ENCODE measurements around the gene ARMC10. TPM values are rescaled to one million over a fixed set of nuclear protein-coding genes. Genes with fewer than 3 reads are reported as not detected.
"Not testable (repeated sequence)": the region's sequence is repeated elsewhere in the genome, so short reads cannot be mapped to it uniquely, and the experiment has no call there.

The ARMC10 gene
- 22.6 TPM for total RNA-seq
- long read RNA-seq, transcript ARMC10-209 (5 exons, 2,347 nt), result minor isoform, 10 of 53 reads
- long read RNA-seq, transcript ARMC10-202 (7 exons, 2,635 nt), result minor isoform, 10 of 53 reads
- long read RNA-seq, transcript ARMC10-208 (6 exons, 2,524 nt), result major isoform, 26 of 53 reads
- long read RNA-seq, partial matches to known transcripts, result 2 of 53 reads
- long read RNA-seq, other reads (novel, unspliced or antisense), result 1 of 53 reads

DNA sequence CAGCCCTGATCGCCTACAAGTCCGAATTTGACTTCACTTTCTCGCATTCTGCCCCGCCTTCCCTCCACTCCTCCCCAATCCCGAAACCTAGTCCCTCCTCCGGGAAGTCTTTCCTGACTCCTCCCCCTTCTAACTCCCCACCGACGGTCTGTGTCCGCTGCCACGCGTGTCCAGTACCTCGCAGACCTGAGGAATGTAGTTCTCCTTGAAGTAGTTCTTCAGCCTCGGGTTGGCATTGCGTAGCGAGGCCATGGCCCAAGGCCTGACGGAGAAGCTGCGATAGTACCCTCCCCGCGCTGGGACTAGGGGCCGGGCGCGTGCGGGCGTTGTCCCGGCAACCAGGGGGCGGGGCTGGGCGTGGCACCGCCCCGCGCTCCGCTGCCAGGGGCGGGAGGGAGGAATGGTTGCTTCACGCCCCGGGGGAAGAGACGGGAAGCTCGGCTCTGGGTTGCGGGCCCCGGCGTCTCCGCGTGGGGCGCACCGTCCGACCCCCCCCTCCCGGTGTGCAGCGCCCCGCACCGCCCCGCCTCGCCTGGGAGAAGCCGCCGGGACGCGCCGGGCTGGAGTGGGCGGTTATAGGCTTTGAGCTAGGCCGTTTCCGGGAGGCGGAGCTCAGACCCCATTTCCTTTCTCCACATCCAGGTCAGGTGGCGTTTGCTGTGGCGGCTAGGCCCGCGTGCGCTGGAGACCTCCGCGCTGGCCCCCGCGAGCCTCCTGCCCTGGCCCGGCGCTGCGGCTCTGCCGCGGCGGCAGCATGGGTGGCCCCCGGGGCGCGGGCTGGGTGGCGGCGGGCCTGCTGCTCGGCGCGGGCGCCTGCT, at the start of gene ARMC10, which contains the start of gene FBXL13:
Gene ARMC10 (plus strand): TSS at position 622 of the 818 bp plus-strand sequence. CDS start 133 bp downstream, at position 755.
Gene FBXL13 (minus strand): TSS at position 278 of the 818 bp plus-strand sequence.
- intact Hi-C loops (cut with micrococcal nuclease), result no loop called here
- peak within 1 kb of the TSS; percentile 81 for H3K4me3 ChIP-seq
- peak; percentile 89 for DNase-seq
- H3K36me3 ChIP-seq, result peaks cover 5% of the 10 kb centered on the region
- peak within 1 kb of the TSS; percentile 93 for H3K27ac ChIP-seq (replicated peaks)
- H3K27me3 ChIP-seq (ENCODE audit: low read depth), result no peaks in the 10 kb centered on the region
- H3K9me3 ChIP-seq (replicated peaks), result no peaks in the 10 kb centered on the region
- TF ChIP-seq, protein P1, sequence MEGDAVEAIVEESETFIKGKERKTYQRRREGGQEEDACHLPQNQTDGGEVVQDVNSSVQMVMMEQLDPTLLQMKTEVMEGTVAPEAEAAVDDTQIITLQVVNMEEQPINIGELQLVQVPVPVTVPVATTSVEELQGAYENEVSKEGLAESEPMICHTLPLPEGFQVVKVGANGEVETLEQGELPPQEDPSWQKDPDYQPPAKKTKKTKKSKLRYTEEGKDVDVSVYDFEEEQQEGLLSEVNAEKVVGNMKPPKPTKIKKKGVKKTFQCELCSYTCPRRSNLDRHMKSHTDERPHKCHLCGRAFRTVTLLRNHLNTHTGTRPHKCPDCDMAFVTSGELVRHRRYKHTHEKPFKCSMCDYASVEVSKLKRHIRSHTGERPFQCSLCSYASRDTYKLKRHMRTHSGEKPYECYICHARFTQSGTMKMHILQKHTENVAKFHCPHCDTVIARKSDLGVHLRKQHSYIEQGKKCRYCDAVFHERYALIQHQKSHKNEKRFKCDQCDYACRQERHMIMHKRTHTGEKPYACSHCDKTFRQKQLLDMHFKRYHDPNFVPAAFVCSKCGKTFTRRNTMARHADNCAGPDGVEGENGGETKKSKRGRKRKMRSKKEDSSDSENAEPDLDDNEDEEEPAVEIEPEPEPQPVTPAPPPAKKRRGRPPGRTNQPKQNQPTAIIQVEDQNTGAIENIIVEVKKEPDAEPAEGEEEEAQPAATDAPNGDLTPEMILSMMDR (IDR thresholded peaks at IDR 0.05; ENCODE audit: borderline replicate concordance), result peak; percentile 56
- H3K4me1 ChIP-seq, result peaks cover 32% of the 10 kb centered on the region

DNA sequence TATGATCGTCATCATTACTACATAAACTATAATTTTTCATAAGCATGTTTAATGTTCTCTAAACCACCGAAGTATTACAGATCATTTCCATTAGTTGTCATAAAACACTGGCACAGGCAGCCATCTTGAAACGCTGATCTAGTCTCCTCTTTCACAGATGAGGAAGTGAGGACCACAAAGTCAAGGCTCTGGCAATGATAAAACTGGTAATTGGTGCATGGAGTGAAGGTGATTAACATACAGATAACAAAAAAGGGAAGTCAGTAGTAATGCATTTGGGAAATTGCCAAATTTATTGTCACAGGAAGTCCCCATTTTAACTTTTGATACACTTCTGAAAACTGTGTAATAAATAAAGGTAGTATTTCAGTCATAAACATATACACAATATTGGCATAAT, 49.6 kb upstream of the ARMC10 start:
- intact Hi-C loops (cut with micrococcal nuclease), result no loop called here
- no peaks in the 10 kb centered on the region for H3K27me3 ChIP-seq (ENCODE audit: low read depth)
- no peak overlapping the region for H3K4me3 ChIP-seq
- TF ChIP-seq, protein P1 (IDR thresholded peaks at IDR 0.05; ENCODE audit: borderline replicate concordance), result no peak
- H3K36me3 ChIP-seq, result no peaks in the 10 kb centered on the region
- no peaks in the 10 kb centered on the region for H3K4me1 ChIP-seq
- DNase-seq, result no peak
- H3K27ac ChIP-seq (replicated peaks), result no peak overlapping the region
- H3K9me3 ChIP-seq (replicated peaks), result peaks cover 23% of the 10 kb centered on the region

DNA sequence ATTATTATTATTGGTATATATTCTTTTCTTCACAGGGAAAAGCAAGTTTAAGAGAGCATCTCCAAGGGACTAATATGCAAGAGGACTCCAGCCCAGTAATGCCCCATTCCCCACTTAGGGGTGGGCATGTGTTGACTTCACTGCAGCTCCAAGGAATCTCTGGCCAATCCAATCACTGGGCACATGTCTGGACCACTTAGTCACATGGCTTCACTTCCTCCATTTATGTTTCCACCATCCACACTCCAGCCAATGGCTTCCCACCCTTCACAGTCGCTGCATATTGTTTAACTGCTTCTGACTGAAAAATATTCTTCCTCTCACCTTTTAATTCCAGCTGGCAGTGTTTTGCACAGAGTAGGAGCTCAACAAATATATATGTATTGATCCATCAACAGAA, 43.9 kb upstream of the ARMC10 start:
- no peak for DNase-seq
- TF ChIP-seq, protein P1 (IDR thresholded peaks at IDR 0.05; ENCODE audit: borderline replicate concordance), result no peak
- Histone ChIP-seq H3K4me1 (no peaks in the 10 kb centered on the region), H3K27me3 (ENCODE audit: low read depth) (no peaks in the 10 kb centered on the region), H3K36me3 (no peaks in the 10 kb centered on the region), H3K9me3 (replicated peaks) (no peaks in the 10 kb centered on the region), H3K4me3 (no peak overlapping the region), H3K27ac (replicated peaks) (no peak overlapping the region)
- intact Hi-C loops (cut with micrococcal nuclease), result no loop called here

DNA sequence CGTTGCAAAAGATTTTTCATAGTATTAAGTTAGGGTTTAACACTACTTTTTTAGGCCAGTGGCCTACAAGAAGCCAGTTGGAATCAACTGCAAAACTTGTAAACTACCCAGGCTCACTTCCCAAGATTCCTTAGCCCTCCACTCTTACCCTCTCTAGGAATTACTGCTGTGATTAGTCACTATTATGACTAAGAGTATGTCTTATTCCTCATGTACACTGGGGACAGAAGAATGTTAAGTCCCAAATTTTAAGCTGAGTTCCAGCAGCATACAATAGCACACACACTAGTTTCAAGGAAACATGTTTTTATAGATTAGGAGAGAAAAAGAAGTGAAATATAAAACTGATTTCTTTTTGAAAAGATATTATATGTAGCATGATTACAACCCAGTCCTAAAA, 43.2 kb upstream of the ARMC10 start:
- H3K36me3 ChIP-seq, result no peaks in the 10 kb centered on the region
- DNase-seq, result no peak
- no peak overlapping the region for H3K4me3 ChIP-seq
- H3K9me3 ChIP-seq (replicated peaks), result no peaks in the 10 kb centered on the region
- no peaks in the 10 kb centered on the region for H3K4me1 ChIP-seq
- H3K27me3 ChIP-seq (ENCODE audit: low read depth), result no peaks in the 10 kb centered on the region
- H3K27ac ChIP-seq (replicated peaks), result no peak overlapping the region
- TF ChIP-seq, protein P1 (IDR thresholded peaks at IDR 0.05; ENCODE audit: borderline replicate concordance), result no peak
- intact Hi-C loops (cut with micrococcal nuclease), result no loop called here

DNA sequence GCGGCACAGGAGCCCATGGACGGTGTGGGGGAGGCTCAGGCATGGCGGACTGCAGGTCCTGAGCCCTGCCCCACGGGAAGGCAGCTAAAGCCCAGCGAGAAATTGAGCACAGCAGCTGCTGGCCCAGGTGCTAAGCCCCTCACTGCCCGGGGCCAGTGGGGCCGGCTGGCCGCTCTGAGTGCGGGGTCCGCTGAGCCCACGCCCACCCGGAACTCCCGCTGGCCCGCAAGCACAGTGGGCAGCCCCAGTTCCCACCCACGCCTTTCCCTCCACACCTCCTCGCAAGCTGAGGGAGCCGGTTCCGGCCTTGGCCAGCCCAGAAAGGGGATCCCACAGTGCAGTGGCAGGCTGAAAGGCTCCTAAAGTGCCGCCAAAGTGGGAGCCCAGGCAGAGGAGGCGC, 40.6 kb upstream of the ARMC10 start:
- H3K4me3 ChIP-seq; H3K36me3 ChIP-seq; DNase-seq; H3K27ac ChIP-seq (replicated peaks); H3K4me1 ChIP-seq; H3K9me3 ChIP-seq (replicated peaks); H3K27me3 ChIP-seq (ENCODE audit: low read depth); intact Hi-C loops (cut with micrococcal nuclease): not testable (repeated sequence)

DNA sequence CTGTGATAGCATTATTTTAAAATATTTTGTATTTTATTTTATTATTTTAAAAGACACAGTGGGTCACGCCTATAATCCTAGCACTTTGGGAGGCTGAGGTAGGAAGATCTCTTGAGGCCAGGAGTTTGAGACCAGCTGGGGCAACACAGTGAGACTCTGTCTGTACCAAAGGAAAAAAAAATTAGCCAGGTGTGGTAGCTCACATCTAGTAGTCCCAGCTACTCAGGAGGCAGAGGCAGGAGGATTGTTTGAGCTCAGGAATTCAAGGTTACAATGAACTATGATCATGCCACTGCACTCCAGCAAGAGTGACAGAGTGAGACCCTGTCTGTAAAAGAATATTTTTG, 37.5 kb upstream of the ARMC10 start:
- no peaks in the 10 kb centered on the region for H3K27me3 ChIP-seq (ENCODE audit: low read depth)
- H3K27ac ChIP-seq (replicated peaks), result no peak overlapping the region
- H3K4me1 ChIP-seq, result no peaks in the 10 kb centered on the region
- H3K9me3 ChIP-seq (replicated peaks), result peaks cover 10% of the 10 kb centered on the region
- H3K4me3 ChIP-seq, result no peak overlapping the region
- intact Hi-C loops (cut with micrococcal nuclease), result no loop called here
- TF ChIP-seq, protein P1 (IDR thresholded peaks at IDR 0.05; ENCODE audit: borderline replicate concordance), result no peak
- no peak for DNase-seq
- H3K36me3 ChIP-seq, result no peaks in the 10 kb centered on the region

DNA sequence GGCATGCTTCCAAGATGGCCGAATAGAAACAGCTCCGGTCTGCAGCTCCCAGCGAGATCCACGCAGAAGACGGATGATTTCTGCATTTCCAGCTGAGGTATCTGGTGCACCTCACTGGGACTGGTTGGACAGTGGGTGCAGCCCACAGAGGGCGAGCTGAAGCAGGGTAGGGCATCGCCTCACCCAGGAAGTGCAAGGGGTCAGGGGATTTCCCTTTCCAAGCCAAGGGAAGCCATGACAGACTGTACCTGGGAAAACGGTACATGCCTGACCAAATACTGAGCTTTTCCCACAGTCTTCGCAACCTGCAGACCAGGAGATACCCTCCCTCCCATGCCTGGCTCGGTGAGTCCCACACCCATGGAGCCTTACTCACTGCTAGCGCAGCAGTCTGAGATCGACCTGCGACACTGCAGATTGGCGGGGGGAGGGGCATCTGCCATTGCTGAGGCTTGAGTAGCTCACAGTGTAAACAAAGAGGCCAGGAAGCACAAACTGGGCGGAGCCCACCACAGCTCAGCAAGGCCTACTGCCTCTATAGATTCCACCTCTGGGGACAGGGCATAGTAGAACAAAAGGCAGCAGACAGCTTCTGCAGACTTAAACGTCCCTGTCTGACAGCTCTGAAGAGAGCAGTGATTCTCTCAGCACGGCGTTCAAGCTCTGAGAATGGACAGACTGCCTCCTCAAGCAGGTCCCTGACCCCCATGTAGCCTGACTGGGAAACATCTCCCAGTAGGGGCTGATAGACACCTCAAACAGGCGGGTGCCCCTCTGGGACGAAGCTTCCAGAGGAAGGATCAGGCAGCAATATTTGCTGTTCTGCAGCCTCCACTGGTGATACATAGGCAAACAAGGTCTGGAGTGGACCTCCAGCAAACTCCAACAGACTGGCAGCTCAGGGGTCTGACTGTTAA, 36.9 kb upstream of the ARMC10 start:
- H3K4me3 ChIP-seq; DNase-seq; intact Hi-C loops (cut with micrococcal nuclease); H3K27ac ChIP-seq (replicated peaks); H3K36me3 ChIP-seq; H3K27me3 ChIP-seq (ENCODE audit: low read depth); H3K4me1 ChIP-seq: not testable (repeated sequence)
- peaks cover 17% of the 10 kb centered on the region for H3K9me3 ChIP-seq (replicated peaks)

DNA sequence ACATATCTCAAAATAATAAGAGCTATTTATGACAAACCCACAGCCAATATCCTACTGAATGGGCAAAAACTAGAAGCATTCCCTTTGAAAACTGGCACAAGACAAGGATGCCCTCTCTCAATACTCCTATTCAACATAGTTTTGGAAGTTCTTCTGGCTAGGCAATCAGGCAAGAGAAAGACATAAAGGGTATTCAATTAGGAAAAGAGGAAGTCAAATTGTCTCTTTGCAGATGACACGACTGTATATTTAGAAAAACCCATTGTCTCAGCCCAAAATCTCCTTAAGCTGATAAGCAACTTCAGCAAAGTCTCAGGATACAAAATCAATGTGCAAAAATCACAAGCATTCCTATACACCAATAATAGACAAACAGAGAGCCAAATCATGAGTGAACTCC, 33.1 kb upstream of the ARMC10 start:
- H3K27me3 ChIP-seq (ENCODE audit: low read depth); H3K36me3 ChIP-seq; H3K27ac ChIP-seq (replicated peaks); H3K4me1 ChIP-seq; intact Hi-C loops (cut with micrococcal nuclease); H3K4me3 ChIP-seq; DNase-seq: not testable (repeated sequence)
- peaks cover 31% of the 10 kb centered on the region for H3K9me3 ChIP-seq (replicated peaks)

Data from left ventricle myocardium inferior (tissue), 1 donor.